ENCODE results near the gene SYNPO2. TPM values are rescaled to one million over a fixed set of nuclear protein-coding genes. Genes with fewer than 3 reads are reported as not detected.

The SYNPO2 gene
- total and polyA plus RNA-seq, 2 of the 8 experiments (the other 6 are each of a cell fraction or from before 2014, with no cell fraction given): 0.50 to 4.2 TPM

- TF ChIP-seq SIN3A (conservative IDR thresholded peaks at IDR 0.05 in 1 of 2, IDR thresholded peaks at IDR 0.05 in 1 of 2; ENCODE audit: low read depth in 1 of 2, low read length in 2 of 2) (no peak), KDM1A (IDR thresholded peaks at IDR 0.05; ENCODE audit: borderline replicate concordance, low read length) (no peak), EP300 (IDR thresholded peaks at IDR 0.05; ENCODE audit: borderline replicate concordance in 1 of 2, low read depth in 2 of 2, low read length in 2 of 2) (no peak), CBX8 (IDR thresholded peaks at IDR 0.05; ENCODE audit: borderline replicate concordance, low read depth, low read length) (no peak), TBP (IDR thresholded peaks at IDR 0.05; ENCODE audit: low read depth, low read length) (no peak), HDAC2 (IDR thresholded peaks at IDR 0.05; ENCODE audit: borderline replicate concordance in 1 of 2, low read depth in 2 of 2, low read length in 2 of 2) (no peak), RBBP5 (IDR thresholded peaks at IDR 0.05; ENCODE audit: borderline replicate concordance, low read depth, low read length) (no peak), POLR2AphosphoS5 (IDR thresholded peaks at IDR 0.05; ENCODE audit: low read depth, low read length) (no peak), EZH2 (IDR thresholded peaks at IDR 0.05; ENCODE audit: low read depth, low read length, severe bottlenecking) (no peak), TEAD4 (IDR thresholded peaks at IDR 0.05; ENCODE audit: low read depth, low read length) (no peak), SP2 (IDR thresholded peaks at IDR 0.05; ENCODE audit: low read length) (no peak), ZNF274 (IDR thresholded peaks at IDR 0.05; ENCODE audit: borderline replicate concordance, extremely low read depth, low read length) (no peak)
These were observed 21.2 kb upstream of the SYNPO2 start (continued) for GRCh38 chr4:118867311-118868067.

Data from H1 (cell line).